HUES6 (cell line): Measurements from ENCODE around the gene SELENOF.
"Not testable (repeated sequence)": the region's sequence is repeated elsewhere in the genome, so short reads cannot be mapped to it uniquely, and the experiment has no call there.

ENCODE experiments used
- H3K27ac ChIP-seq: 2 replicates; pipeline ENCODE4 v1.7.0; 2013; ENCODE audit warnings: low read depth, mild to moderate bottlenecking, low read length, inconsistent platforms
- H3K27me3 ChIP-seq: 2 replicates; pipeline ENCODE4 v1.6.1; 2013; ENCODE audit warnings: low read length; ENCODE audit not compliant: control insufficient read depth, insufficient read depth
- H3K36me3 ChIP-seq: 2 replicates; pipeline ENCODE4 v1.6.1; 2013; ENCODE audit warnings: low read length; ENCODE audit not compliant: control insufficient read depth, insufficient read depth
- H3K4me1 ChIP-seq: 2 replicates; pipeline ENCODE4 v1.6.1; 2013; ENCODE audit warnings: low read length; ENCODE audit not compliant: control insufficient read depth, insufficient read depth
- H3K4me3 ChIP-seq: 2 replicates; pipeline ENCODE4 v1.5.1; 2013; ENCODE audit warnings: low read depth, low read length
- H3K9ac ChIP-seq: one replicate; pipeline ENCODE4 v1.6.1; 2013; ENCODE audit warnings: mild to moderate bottlenecking, low read length
- H3K9me3 ChIP-seq: 2 replicates; pipeline ENCODE4 v1.6.1; 2013; ENCODE audit warnings: low read depth, low read length; ENCODE audit not compliant: control insufficient read depth, insufficient read depth

Gene SELENOF

GRCh38 chr1:86817246-86817826 is 96.6 kb downstream of the SELENOF start:
- H3K27ac ChIP-seq, H3K4me1 ChIP-seq, H3K36me3 ChIP-seq, H3K9me3 ChIP-seq, H3K27me3 ChIP-seq, H3K4me3 ChIP-seq, H3K9ac ChIP-seq: not testable (repeated sequence)

- H3K4me3 ChIP-seq, H3K9me3 ChIP-seq, H3K9ac ChIP-seq: not testable (repeated sequence)
These were observed 99.8 kb downstream of the SELENOF start for GRCh38 chr1:86814118-86814517.

More at GRCh38 chr1:86814118-86814517, 99.8 kb downstream of the SELENOF start:
- H3K27ac ChIP-seq, H3K36me3 ChIP-seq, H3K27me3 ChIP-seq: not testable (repeated sequence)
- peaks cover 12% of the 10 kb centered on the region for H3K4me1 ChIP-seq
